A549 (cell line): ENCODE data around the gene ABCA2. TPM values are rescaled to one million over a fixed set of nuclear protein-coding genes. Genes with fewer than 3 reads are reported as not detected.

Source experiments
- ATAC-seq, 2 experiments: fragments of 200-7000 bp in 1 of 2; fragments of >200 bp in 1 of 2; cut with Nextera tagmentation in 1 of 2; cut with Tn5 transposase in 1 of 2; 3 replicates each; pipeline versions ENCODE4 v1.8.0 to v1.9.1; 2018 to 2020; ENCODE audit warnings: mild to moderate bottlenecking in 1 of 2, moderate library complexity in 1 of 2
- CTCF ChIA-PET: fragments of 300-600 bp; sonication (Branson Sonifier 250); formaldehyde crosslinking; extraction: SDS; loops from one replicate; lab custom pipeline; 2021; ENCODE audit warnings: antibody characterized with exemption, inconsistent platforms; lab: Yijun Ruan, JAX
- POLR2A ChIA-PET: fragments of 350-600 bp; formaldehyde crosslinking; extraction: SDS; loops from one replicate; lab custom pipeline; 2021; ENCODE audit warnings: antibody characterized with exemption, inconsistent platforms; lab: Yijun Ruan, JAX
- DNase-seq, 2 experiments: peaks; one replicate each; pipeline versions ENCODE4 v3.0.0 to v3.0.0-alpha.2; 2011 to 2016; ENCODE audit warnings: low read depth in 1 of 2, low spot score in 1 of 2
- FAIRE-seq: peaks from 2 replicates; lab custom pipeline; 2011; peaks lifted over from hg19 to GRCh38; lab: Jason Lieb, UNC
- H3K27ac ChIP-seq, 2 experiments: fragments of >200 bp; sonication (Bioruptor Twin); formaldehyde crosslinking; 3 replicates each; pipeline ENCODE4 v1.5.1; 2016 to 2017
- H3K4me1 ChIP-seq: fragments of >200 bp; sonication (Bioruptor Twin); formaldehyde crosslinking; 3 replicates; pipeline ENCODE4 v1.6.1; 2016
- H3K4me2 ChIP-seq: fragments of >200 bp; sonication (Bioruptor Twin); formaldehyde crosslinking; 3 replicates; pipeline ENCODE4 v1.6.1; 2016
- H3K4me3 ChIP-seq: fragments of >200 bp; sonication (Bioruptor Twin); formaldehyde crosslinking; 3 replicates; pipeline ENCODE4 v1.5.1; 2016
- H3K9me3 ChIP-seq: fragments of >200 bp; sonication (Bioruptor Twin); formaldehyde crosslinking; 3 replicates; pipeline ENCODE4 v1.6.1; 2016
- ATOH8 ChIP-seq: fragments of 250-450 bp; sonication (Bioruptor Pico); IDR thresholded peaks from 2 replicates; pipeline ENCODE4 v1.5.0; 2020; ENCODE audit warnings: low read depth, mild to moderate bottlenecking, moderate library complexity
- BCL3 ChIP-seq: fragments of >200 bp; sonication (Bioruptor Twin); formaldehyde crosslinking; IDR thresholded peaks from 3 replicates; pipeline ENCODE4 v1.6.1; 2016
- CBX2 ChIP-seq: fragments of 200-600 bp; sonication (generic); IDR thresholded peaks from 2 replicates; pipeline ENCODE4 v1.6.1; 2016; ENCODE audit warnings: low read depth, mild to moderate bottlenecking, borderline replicate concordance
- CHD2 ChIP-seq: fragments of 150-350 bp; IDR thresholded peaks from 2 replicates; pipeline ENCODE4 v1.6.1; 2014; ENCODE audit warnings: low read length; ENCODE audit not compliant: partially characterized antibody
- CHD4 ChIP-seq: fragments of 200-600 bp; sonication (generic); IDR thresholded peaks from 2 replicates; pipeline ENCODE4 v1.6.1; 2016; ENCODE audit warnings: antibody characterized with exemption, mild to moderate bottlenecking, borderline replicate concordance
- EHF ChIP-seq: fragments of 250-450 bp; sonication (Bioruptor Pico); IDR thresholded peaks from 2 replicates; pipeline ENCODE4 v1.5.0; 2020; ENCODE audit warnings: mild to moderate bottlenecking
- EHMT2 ChIP-seq: fragments of 200-600 bp; sonication (generic); IDR thresholded peaks from 2 replicates; pipeline ENCODE4 v1.6.1; 2016; ENCODE audit warnings: antibody characterized with exemption, low read depth, mild to moderate bottlenecking, moderate library complexity
- EP300 ChIP-seq, 2 experiments: fragments of >200 bp; sonication (Bioruptor Twin); formaldehyde crosslinking; IDR thresholded peaks; 2 replicates in 1 of 2; 3 replicates in 1 of 2; pipeline ENCODE4 v1.6.1; 2016 to 2017
- HOXB13 ChIP-seq: fragments of 250-450 bp; sonication (Bioruptor Pico); IDR thresholded peaks from 2 replicates; pipeline ENCODE4 v1.5.0; 2020; ENCODE audit warnings: low read depth, mild to moderate bottlenecking, moderate library complexity
- JUNB ChIP-seq: fragments of >200 bp; sonication (Bioruptor Twin); formaldehyde crosslinking; IDR thresholded peaks from 2 replicates; pipeline ENCODE4 v1.6.1; 2016
- MAFK ChIP-seq: fragments of 450-650 bp; IDR thresholded peaks from 2 replicates; pipeline ENCODE4 v1.6.1; 2014; ENCODE audit not compliant: partially characterized antibody
- MAZ ChIP-seq: fragments of 150-350 bp; IDR thresholded peaks from 2 replicates; pipeline ENCODE4 v1.6.1; 2014; ENCODE audit warnings: antibody characterized with exemption, low read depth, low read length, borderline replicate concordance
- RAD21 ChIP-seq, 2 experiments: fragments of >200 bp in 1 of 2; sonication (Bioruptor Twin) in 1 of 2; formaldehyde crosslinking in 1 of 2; IDR thresholded peaks in 1 of 2; conservative IDR thresholded peaks in 1 of 2; 2 replicates in 1 of 2; 3 replicates in 1 of 2; pipeline ENCODE4 v1.6.1; 2012 to 2018; ENCODE audit warnings: inconsistent platforms in 1 of 2
- RARB ChIP-seq: fragments of 250-450 bp; sonication (Bioruptor Pico); IDR thresholded peaks from 2 replicates; pipeline ENCODE4 v1.8.0; 2021; ENCODE audit warnings: mild to moderate bottlenecking, moderate library complexity
- RFX5 ChIP-seq: fragments of 450-650 bp; IDR thresholded peaks from 2 replicates; pipeline ENCODE4 v1.7.1; 2014; ENCODE audit warnings: antibody characterized with exemption, mild to moderate bottlenecking, moderate library complexity
- RNF2 ChIP-seq: fragments of 200-600 bp; sonication (generic); IDR thresholded peaks from 2 replicates; pipeline ENCODE4 v1.6.1; 2016; ENCODE audit warnings: low read depth, mild to moderate bottlenecking, antibody characterized with exemption, moderate library complexity, borderline replicate concordance
- SMC3 ChIP-seq: fragments of >200 bp; sonication (Bioruptor Twin); formaldehyde crosslinking; IDR thresholded peaks from 3 replicates; pipeline ENCODE4 v1.6.1; 2018; ENCODE audit warnings: inconsistent platforms
- USF2 ChIP-seq: fragments of 450-650 bp; IDR thresholded peaks from 2 replicates; pipeline ENCODE4 v1.6.1; 2014; ENCODE audit warnings: antibody characterized with exemption
- ZC3H11A ChIP-seq: fragments of 450-650 bp; IDR thresholded peaks from 2 replicates; pipeline ENCODE4 v1.6.1; 2014; ENCODE audit warnings: antibody characterized with exemption, mild to moderate bottlenecking
- WGBS: methylation state at CpG from one replicate; pipeline ENCODE4 v1.1.6; 2017; ENCODE audit errors: missing lambda C conversion rate; 5-methylcytosine and 5-hydroxymethylcytosine counted together
- polyA plus RNA-seq, 4 experiments: library from polyadenylated mRNA; depleted of rRNA in 3 of 4; stranded (reverse); fragments of >200 nt; fragmentation: RNase III in 1 of 4; extraction: RNeasy Plus Mini Kit Qiagen cat#74134 plus additional on column Dnase treatment in 1 of 4; gene quantifications; 2 replicates in 3 of 4; 3 replicates in 1 of 4; pipeline ENCODE4 v1.2.3, GENCODE V29; 2011 to 2017
- TF ChIP-seq, protein P1 (sequence below): IDR thresholded peaks from 2 replicates; pipeline ENCODE4 v1.6.1; 2012; ENCODE audit warnings: low read depth, borderline replicate concordance

Gene ABCA2
- polyA plus RNA-seq, 2 of the 4 experiments (the other 2 are of a cell fraction), result 8.3 to 24.7 TPM

- TF ChIP-seq EP300 (IDR thresholded peaks at IDR 0.05), result no peak
- TF ChIP-seq MAZ, result no peak
- no peak for TF ChIP-seq CHD4
These were observed 15.9 kb downstream of the ABCA2 start (continued) for GRCh38 chr9:137011907-137012675.

GRCh38 chr9:137011156-137011555 lies 16.9 kb downstream of the ABCA2 start:
- DNase-seq (no peak), FAIRE-seq (no peak), ATAC-seq (no peak)
- H3K4me2 ChIP-seq, result no peak overlapping the region
- 93% methylated on average over 22 of the region's 24 CpGs for WGBS
- no peak overlapping the region for H3K27ac ChIP-seq
- peaks cover 5% of the 10 kb centered on the region; the same call in 2 of the 3 replicates for H3K4me1 ChIP-seq
- CTCF ChIA-PET, result interaction anchor here (0.6 to 3.3 kb wide), 5 partner anchors 11 to 434 kb away, joined by 3 to 13 read pairs (median 5); no protein-coding TSS in a partner anchor
- no peak for TF ChIP-seq SMC3
- no peak for TF ChIP-seq JUNB
- no peak for TF ChIP-seq RFX5
- TF ChIP-seq EHF, result no peak
- no peak for TF ChIP-seq EP300 (IDR thresholded peaks at IDR 0.05)
- no peak for TF ChIP-seq RNF2
- TF ChIP-seq ZC3H11A, result no peak
- no peak for TF ChIP-seq CHD2
- no peak for TF ChIP-seq EHMT2
- no peak for TF ChIP-seq ATOH8 (CRISPR knock-in tag)
- TF ChIP-seq MAFK, result no peak
- TF ChIP-seq USF2, result no peak
- TF ChIP-seq, protein P1, sequence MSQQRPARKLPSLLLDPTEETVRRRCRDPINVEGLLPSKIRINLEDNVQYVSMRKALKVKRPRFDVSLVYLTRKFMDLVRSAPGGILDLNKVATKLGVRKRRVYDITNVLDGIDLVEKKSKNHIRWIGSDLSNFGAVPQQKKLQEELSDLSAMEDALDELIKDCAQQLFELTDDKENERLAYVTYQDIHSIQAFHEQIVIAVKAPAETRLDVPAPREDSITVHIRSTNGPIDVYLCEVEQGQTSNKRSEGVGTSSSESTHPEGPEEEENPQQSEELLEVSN, result no peak
- TF ChIP-seq BCL3, result no peak
- TF ChIP-seq RARB (CRISPR knock-in tag), result no peak
- no peak for TF ChIP-seq RAD21 (conservative IDR thresholded peaks at IDR 0.05 in 1 of 2, IDR thresholded peaks at IDR 0.05 in 1 of 2)
- no peak for TF ChIP-seq CBX2
- no peak for TF ChIP-seq HOXB13 (CRISPR knock-in tag)
- H3K4me3 ChIP-seq, result no peak overlapping the region
- POLR2A ChIA-PET, result interaction anchor here (0.6 kb wide), 1 partner anchor 648 kb away, joined by 3 read pairs; no protein-coding TSS in a partner anchor
- H3K9me3 ChIP-seq, result no peaks in the 10 kb centered on the region
